Left ventricle myocardium inferior (tissue), 1 donor: ENCODE measurements around the gene SLC6A11. TPM values are rescaled to one million over a fixed set of nuclear protein-coding genes. Genes with fewer than 3 reads are reported as not detected.

Source experiments
- DNase-seq: peaks from one replicate; pipeline ENCODE4 v3.0.0-alpha.2; 2020
- H3K27ac ChIP-seq: fragments of 200-600 bp; replicated peaks from 2 replicates; pipeline ENCODE4 v1.8.0; 2021
- H3K27me3 ChIP-seq: fragments of 200-600 bp; 2 replicates; pipeline ENCODE4 v1.8.0; 2021; ENCODE audit warnings: low read depth
- H3K36me3 ChIP-seq: fragments of 200-600 bp; 2 replicates; pipeline ENCODE4 v1.8.0; 2021
- H3K4me1 ChIP-seq: fragments of 200-600 bp; 2 replicates; pipeline ENCODE4 v1.8.0; 2021
- H3K4me3 ChIP-seq: fragments of 200-600 bp; 2 replicates; pipeline ENCODE4 v1.8.0; 2021; ENCODE audit warnings: mild to moderate bottlenecking, moderate library complexity
- H3K9me3 ChIP-seq: fragments of 200-600 bp; replicated peaks from 2 replicates; pipeline ENCODE4 v1.8.0; 2021
- CTCF ChIP-seq: fragments of 200-600 bp; IDR thresholded peaks from 2 replicates; pipeline ENCODE4 v1.8.0; 2021; ENCODE audit warnings: antibody characterized with exemption, mild to moderate bottlenecking, borderline replicate concordance
- intact Hi-C: fragments of 100-400 bp; cut with micrococcal nuclease; formaldehyde crosslinking; loops from one replicate; pipeline ENCODE4 v1.11.0; 2022
- total RNA-seq: library from RNA; stranded (reverse); fragmentation: NEBNext Ultra II Directional; extraction: Animal tissue kit (Norgen Biotek cat#: 25700); gene quantifications from one replicate; pipeline ENCODE4 v1.2.1, GENCODE V29; 2021
- donor health status: DM: no; HTN: yes; CAD: no; lungs with severe emphysema.

SLC6A11 gene
- total RNA-seq, 1 donor from 2014 or later: not detected

- no peak overlapping the region for H3K4me3 ChIP-seq
Observed at GRCh38 chr3:10957976-10958749, 142.1 kb downstream of the SLC6A11 start.

GRCh38 chr3:10960255-10960654, 144.2 kb downstream of the SLC6A11 start:
- intact Hi-C loops: no loop called here
- Histone ChIP-seq H3K9me3 (no peaks in the 10 kb centered on the region), H3K36me3 (no peaks in the 10 kb centered on the region), H3K4me3 (no peak overlapping the region), H3K27ac (no peak overlapping the region), H3K27me3 (peaks cover 15% of the 10 kb centered on the region), H3K4me1 (peaks cover 35% of the 10 kb centered on the region)
- TF ChIP-seq CTCF: no peak
- no peak for DNase-seq

More at GRCh38 chr3:10957976-10958749, 142.1 kb downstream of the SLC6A11 start:
- intact Hi-C loops: no loop called here
- no peaks in the 10 kb centered on the region for H3K36me3 ChIP-seq
- peak overlapping the region; percentile 65 for H3K27ac ChIP-seq
- H3K27me3 ChIP-seq: peaks cover 14% of the 10 kb centered on the region
- no peaks in the 10 kb centered on the region for H3K9me3 ChIP-seq
- peaks cover 35% of the 10 kb centered on the region for H3K4me1 ChIP-seq
- TF ChIP-seq CTCF: no peak
- DNase-seq: peak; percentile 77

- DNase-seq: no peak
- Histone ChIP-seq H3K27ac (no peak overlapping the region), H3K36me3 (no peaks in the 10 kb centered on the region), H3K4me1 (peaks cover 21% of the 10 kb centered on the region), H3K27me3 (peaks cover 32% of the 10 kb centered on the region), H3K4me3 (no peak overlapping the region), H3K9me3 (no peaks in the 10 kb centered on the region)
- intact Hi-C loops: no loop called here
- no peak for TF ChIP-seq CTCF
Observed at GRCh38 chr3:10961921-10962320, 145.9 kb downstream of the SLC6A11 start.

GRCh38 chr3:10962481-10963036, 146.5 kb downstream of the SLC6A11 start:
- Histone ChIP-seq H3K4me3 (no peak overlapping the region), H3K4me1 (peaks cover 14% of the 10 kb centered on the region), H3K36me3 (no peaks in the 10 kb centered on the region), H3K9me3 (no peaks in the 10 kb centered on the region), H3K27me3 (peaks cover 38% of the 10 kb centered on the region), H3K27ac (no peak overlapping the region)
- intact Hi-C loops: no loop called here
- TF ChIP-seq CTCF: no peak
- DNase-seq: no peak

GRCh38 chr3:10964537-10965167, 148.6 kb downstream of the SLC6A11 start:
- H3K27me3 ChIP-seq: peaks cover 51% of the 10 kb centered on the region
- H3K4me1 ChIP-seq: no peaks in the 10 kb centered on the region
- TF ChIP-seq CTCF: no peak
- no peak overlapping the region for H3K27ac ChIP-seq
- no peak for DNase-seq
- intact Hi-C loops: no loop called here
- no peaks in the 10 kb centered on the region for H3K9me3 ChIP-seq
- H3K36me3 ChIP-seq: no peaks in the 10 kb centered on the region
- no peak overlapping the region for H3K4me3 ChIP-seq
